Measurements from ENCODE around the gene DIS3L. TPM values are rescaled to one million over a fixed set of nuclear protein-coding genes. Genes with fewer than 3 reads are reported as not detected.

Gene DIS3L
- total RNA-seq, 2 donors from 2014 or later = 17.2 to 19.9 TPM

DNA sequence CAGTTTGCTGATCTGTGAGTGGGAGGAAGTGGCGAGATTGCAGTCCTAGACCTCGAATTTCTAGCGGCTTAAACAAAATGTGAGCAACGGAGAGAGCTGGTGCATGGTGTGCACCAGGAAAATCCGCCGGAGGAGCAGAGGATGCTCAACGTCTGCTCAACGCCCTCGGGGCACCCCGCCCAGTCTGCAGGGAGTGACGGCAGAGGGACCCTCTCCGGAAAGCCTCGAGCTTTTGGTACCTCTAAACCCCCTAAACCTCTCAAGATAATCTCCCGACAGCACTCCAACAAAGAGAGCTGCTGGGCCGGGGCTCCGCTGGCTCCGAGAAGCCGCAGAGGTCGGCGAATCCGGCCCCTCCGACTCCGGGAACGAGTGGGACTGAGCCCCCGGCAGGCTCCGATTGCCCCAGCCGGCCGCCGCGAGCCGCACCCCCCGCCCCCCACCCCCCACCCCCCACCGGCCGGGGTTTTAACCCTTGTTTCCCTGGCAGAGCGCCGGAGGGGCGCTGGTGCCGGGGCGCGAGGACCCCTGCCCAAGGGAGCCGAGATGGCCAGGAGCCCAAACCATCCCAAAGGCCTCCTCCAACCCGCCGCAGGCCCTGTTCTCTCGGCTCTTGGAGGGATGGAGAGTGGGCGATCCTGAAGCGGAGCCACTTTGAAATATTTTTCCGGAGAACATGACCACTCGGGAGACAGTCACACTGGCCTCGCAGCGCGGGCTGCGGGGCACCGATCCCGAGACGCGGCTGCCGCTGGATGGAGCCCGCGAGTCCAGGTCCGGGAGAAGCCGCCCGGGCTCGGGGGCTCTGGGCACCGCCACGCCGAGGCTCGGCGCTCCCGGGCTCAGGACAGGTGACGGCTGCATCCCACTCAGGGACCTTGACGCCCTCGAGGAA is 41.3 kb upstream of the DIS3L start:
- Histone ChIP-seq H3K4me3 (peak overlapping the region; percentile 47), H3K9me3 (no peaks in the 10 kb centered on the region), H3K9ac (ENCODE audit: low read depth in 2 of 2, low read length in 2 of 2) (peak overlapping the region in 1 of 2 donors; percentile 24), H3K36me3 (no peaks in the 10 kb centered on the region), H3K27ac (no peak overlapping the region), H3K27me3 (peaks cover 56% of the 10 kb centered on the region), H3K4me1 (peaks cover 18% of the 10 kb centered on the region)
- intact Hi-C loops (cut with DNase I) = loop anchor here (5.0 kb wide), 1 partner anchor 35 kb away; no protein-coding TSS in a partner anchor
- TF ChIP-seq, protein P1, sequence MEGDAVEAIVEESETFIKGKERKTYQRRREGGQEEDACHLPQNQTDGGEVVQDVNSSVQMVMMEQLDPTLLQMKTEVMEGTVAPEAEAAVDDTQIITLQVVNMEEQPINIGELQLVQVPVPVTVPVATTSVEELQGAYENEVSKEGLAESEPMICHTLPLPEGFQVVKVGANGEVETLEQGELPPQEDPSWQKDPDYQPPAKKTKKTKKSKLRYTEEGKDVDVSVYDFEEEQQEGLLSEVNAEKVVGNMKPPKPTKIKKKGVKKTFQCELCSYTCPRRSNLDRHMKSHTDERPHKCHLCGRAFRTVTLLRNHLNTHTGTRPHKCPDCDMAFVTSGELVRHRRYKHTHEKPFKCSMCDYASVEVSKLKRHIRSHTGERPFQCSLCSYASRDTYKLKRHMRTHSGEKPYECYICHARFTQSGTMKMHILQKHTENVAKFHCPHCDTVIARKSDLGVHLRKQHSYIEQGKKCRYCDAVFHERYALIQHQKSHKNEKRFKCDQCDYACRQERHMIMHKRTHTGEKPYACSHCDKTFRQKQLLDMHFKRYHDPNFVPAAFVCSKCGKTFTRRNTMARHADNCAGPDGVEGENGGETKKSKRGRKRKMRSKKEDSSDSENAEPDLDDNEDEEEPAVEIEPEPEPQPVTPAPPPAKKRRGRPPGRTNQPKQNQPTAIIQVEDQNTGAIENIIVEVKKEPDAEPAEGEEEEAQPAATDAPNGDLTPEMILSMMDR (IDR thresholded peaks at IDR 0.05) = peak; percentile 72
- peak; percentile 57 for DNase-seq

DNA sequence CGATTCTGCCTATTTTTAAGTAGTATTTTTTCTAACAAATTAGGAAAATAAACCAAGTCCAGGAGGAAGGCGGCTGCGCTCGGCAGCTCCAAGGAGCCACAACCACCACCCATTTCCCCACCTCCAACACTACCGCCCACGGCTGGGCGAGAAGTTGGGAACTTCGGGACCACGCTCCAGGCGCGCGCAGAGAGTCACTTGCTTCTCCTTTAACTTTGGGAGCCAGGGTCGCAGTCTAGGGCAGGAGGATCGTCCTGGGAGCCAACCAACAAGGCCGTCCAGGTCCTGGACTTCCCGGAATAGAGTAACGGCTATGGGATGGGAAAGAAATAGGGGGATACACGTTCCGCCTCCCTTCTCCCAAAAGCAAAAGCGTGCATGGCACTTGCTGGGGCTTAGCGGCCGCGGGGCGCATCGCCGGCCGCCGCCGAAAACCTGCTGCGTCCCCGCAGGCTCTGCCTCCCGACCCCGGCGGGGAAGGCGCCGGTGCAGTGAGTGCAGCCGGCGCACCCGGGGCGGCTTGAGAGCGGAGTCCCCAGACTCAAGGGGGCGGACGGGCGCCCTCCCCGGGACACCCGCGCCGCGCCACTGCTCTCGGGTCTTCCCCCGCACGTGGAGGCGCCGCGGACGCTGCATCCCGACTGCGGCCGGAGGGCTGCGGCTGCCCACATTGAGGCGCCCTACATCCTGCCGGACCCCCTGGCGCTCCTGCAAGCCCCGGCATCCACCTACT is 40.5 kb upstream of the DIS3L start:
- peak overlapping the region in 1 of 2 donors; percentile 24 for H3K9ac ChIP-seq (ENCODE audit: low read depth in 2 of 2, low read length in 2 of 2)
- DNase-seq = no peak

DNA sequence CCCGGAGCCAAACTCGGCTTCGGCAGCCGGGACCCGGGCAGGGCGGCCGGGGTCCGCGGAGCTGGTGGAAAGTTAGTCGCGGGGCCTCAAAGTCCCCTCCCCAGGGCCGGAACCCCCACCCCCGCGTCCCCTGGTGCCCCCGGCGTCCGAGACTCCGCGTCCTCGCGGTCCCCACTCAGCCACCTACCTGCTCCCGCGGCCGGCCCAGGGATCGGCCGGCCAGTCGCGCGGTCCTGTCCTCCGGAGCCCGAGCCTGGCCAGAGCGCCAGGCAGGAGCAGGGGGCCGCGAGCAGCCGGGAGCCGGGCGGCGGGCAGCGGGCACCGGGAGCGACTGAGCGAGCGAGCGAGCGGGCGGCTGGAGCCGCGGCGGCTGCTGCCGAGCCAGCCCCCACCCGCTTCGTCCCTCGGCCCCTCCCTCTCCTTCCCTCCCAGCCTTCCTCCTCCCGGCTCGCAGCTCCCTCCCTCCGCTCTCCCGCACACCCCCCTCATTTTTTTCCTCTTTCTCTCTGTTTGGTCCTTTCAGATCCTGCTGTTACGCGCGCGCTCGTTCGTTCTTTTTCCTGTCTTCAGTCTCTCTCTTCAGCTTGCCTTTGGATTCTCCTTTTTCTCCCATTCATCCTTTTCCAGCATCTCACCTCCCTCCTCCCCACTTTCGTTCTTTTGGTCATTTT is 39.8 kb upstream of the DIS3L start, which contains the start of gene MEGF11:
MEGF11 (minus strand) TSS at position 333 of the 671 bp plus-strand sequence. CDS start 125,347 bp downstream, outside the sequence.
- TF ChIP-seq, protein P1 (IDR thresholded peaks at IDR 0.05) = no peak
- intact Hi-C loops (cut with DNase I) = loop anchor here (5.0 kb wide), 1 partner anchor 34 kb away; no protein-coding TSS in a partner anchor
- DNase-seq = peak; percentile 24
- peaks cover 56% of the 10 kb centered on the region for H3K27me3 ChIP-seq
- H3K27ac ChIP-seq = no peak within 1 kb of the TSS
- peak within 1 kb of the TSS; percentile 47 for H3K4me3 ChIP-seq
- peak within 1 kb of the TSS in 1 of 2 donors; percentile 24 for H3K9ac ChIP-seq (ENCODE audit: low read depth in 2 of 2, low read length in 2 of 2)
- H3K4me1 ChIP-seq = peaks cover 18% of the 10 kb centered on the region
- H3K36me3 ChIP-seq = no peaks in the 10 kb centered on the region
- no peaks in the 10 kb centered on the region for H3K9me3 ChIP-seq

More for the DNA sequence above, 40.5 kb upstream of the DIS3L start:
- H3K27ac ChIP-seq = no peak overlapping the region
- TF ChIP-seq, protein P1 (IDR thresholded peaks at IDR 0.05) = peak; percentile 38
- H3K4me1 ChIP-seq = peaks cover 18% of the 10 kb centered on the region
- intact Hi-C loops (cut with DNase I) = loop anchor here (5.0 kb wide), 1 partner anchor 34 kb away; no protein-coding TSS in a partner anchor
- peaks cover 56% of the 10 kb centered on the region for H3K27me3 ChIP-seq
- no peaks in the 10 kb centered on the region for H3K36me3 ChIP-seq
- no peaks in the 10 kb centered on the region for H3K9me3 ChIP-seq
- H3K4me3 ChIP-seq = peak overlapping the region; percentile 47

DNA sequence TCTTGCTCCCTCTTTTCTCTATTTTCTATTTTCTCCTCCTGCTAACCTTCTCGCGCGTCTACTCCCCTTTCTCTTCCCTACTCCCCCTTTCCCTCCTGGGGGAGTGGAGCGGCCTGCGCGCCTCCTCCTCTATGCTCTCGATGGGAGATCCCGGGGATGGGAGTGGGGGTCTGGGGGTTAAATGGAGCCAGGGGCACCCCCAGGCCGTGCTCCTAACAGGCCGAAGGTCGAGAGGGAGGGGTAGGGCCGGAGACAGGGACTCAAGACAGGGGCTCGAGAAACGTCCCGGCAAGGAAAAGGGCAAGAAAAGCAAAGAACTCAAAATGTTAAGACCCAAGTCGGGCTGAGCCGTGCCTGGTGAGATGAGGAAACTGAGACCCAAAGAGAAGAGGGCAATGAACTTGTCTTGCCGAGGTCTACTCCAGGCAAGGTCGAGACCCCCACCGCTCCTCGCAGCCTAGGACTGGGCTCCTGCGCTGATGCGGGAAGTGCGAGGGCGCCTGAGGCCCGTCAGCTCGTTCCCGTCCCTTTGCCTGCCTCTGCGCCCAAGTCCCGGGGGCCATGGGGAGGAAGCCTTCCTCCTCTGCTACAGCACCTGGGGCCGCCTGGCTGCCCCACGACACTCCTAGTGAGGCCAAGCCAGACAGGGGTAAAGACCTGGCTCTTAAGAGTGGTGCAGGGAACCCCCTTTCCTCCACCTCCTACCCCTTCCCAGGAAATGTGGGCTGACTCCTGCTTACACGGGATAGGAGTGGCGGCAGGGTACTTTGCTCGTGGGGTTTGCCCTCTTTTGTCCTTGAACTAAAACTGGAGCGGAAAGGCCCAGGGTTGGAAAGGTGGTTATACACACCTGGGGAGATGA is 39.0 kb upstream of the DIS3L start:
- no peaks in the 10 kb centered on the region for H3K36me3 ChIP-seq
- H3K9me3 ChIP-seq = no peaks in the 10 kb centered on the region
- intact Hi-C loops (cut with DNase I) = loop anchor here (5.0 kb wide), 1 partner anchor 33 kb away; no protein-coding TSS in a partner anchor
- H3K27ac ChIP-seq = no peak overlapping the region
- peaks cover 18% of the 10 kb centered on the region for H3K4me1 ChIP-seq
- no peak overlapping the region for H3K9ac ChIP-seq (ENCODE audit: low read depth in 2 of 2, low read length in 2 of 2)
- peaks cover 56% of the 10 kb centered on the region for H3K27me3 ChIP-seq
- TF ChIP-seq, protein P1 (IDR thresholded peaks at IDR 0.05) = no peak
- DNase-seq = no peak
- peak overlapping the region; percentile 47 for H3K4me3 ChIP-seq
